Spleen (tissue), 7 donors: ENCODE results near the gene ERBB4.

ENCODE experiments used
- CTCF ChIP-seq, 11 experiments: fragments of 200-600 bp in 7 of 11; fragments of 450-650 bp in 4 of 11; sonication (generic) in 4 of 11; IDR thresholded peaks in 8 of 11; conservative IDR thresholded peaks in 3 of 11; 1 replicate in 7 of 11; 2 replicates in 4 of 11; pipeline versions ENCODE4 v1.4.0 to v1.8.0; 2016 to 2021; ENCODE audit warnings: antibody characterized with exemption in 11 of 11, inconsistent platforms in 4 of 11, mild to moderate bottlenecking in 1 of 11
- POLR2A ChIP-seq, 3 donors: fragments of 450-650 bp; IDR thresholded peaks; one replicate each; pipeline ENCODE4 v1.5.1; 2017; ENCODE audit warnings: antibody characterized with exemption in 3 of 3, mild to moderate bottlenecking in 1 of 3
- POLR2AphosphoS5 ChIP-seq, 3 donors: sonication (generic); formaldehyde crosslinking; IDR thresholded peaks; one replicate each; pipeline ENCODE4 v1.5.1; 2017; ENCODE audit warnings: antibody characterized with exemption in 3 of 3
- donor health status: DM: no; HTN: no; CAD: no; lungs with moderate emphysema.
- donor health status: DM: no; HTN: no; CAD: no.
- donor health status: DM: no; HTN: no; CAD: no.

- TF ChIP-seq CTCF (IDR thresholded peaks at IDR 0.05 in 8 of 11, conservative IDR thresholded peaks at IDR 0.05 in 3 of 11): no peak
- no peak for TF ChIP-seq POLR2AphosphoS5 (IDR thresholded peaks at IDR 0.05)
- no peak for TF ChIP-seq POLR2A (IDR thresholded peaks at IDR 0.05)
Observed at GRCh38 chr2:212448698-212449097, 89.9 kb downstream of the ERBB4 start.
